Liver (tissue), 3 donors: ENCODE measurements around the gene CFDP1.
A peak's percentile ranks its signal among the peaks of the same experiment; 100 is the strongest.

Source experiments
- CTCF ChIP-seq: fragments of 150-350 bp; IDR thresholded peaks from 2 replicates; pipeline ENCODE4 v1.5.1; 2017; ENCODE audit warnings: improper control_type of control experiment, low read depth, low read length; ENCODE audit not compliant: missing input control
- MAX ChIP-seq: IDR thresholded peaks from 2 replicates; pipeline ENCODE4 v1.6.1; 2016; ENCODE audit warnings: antibody characterized with exemption
- RAD21 ChIP-seq, 2 donors: IDR thresholded peaks; 2 replicates each; pipeline ENCODE4 v1.6.1; 2016; ENCODE audit warnings: antibody characterized with exemption in 2 of 2, mild to moderate bottlenecking in 2 of 2
- donor health status: healthy.
- donor health status: healthy.

GRCh38 chr16:75471723-75472633, 38.7 kb upstream of the CFDP1 start:
- TF ChIP-seq CTCF (peak; percentile 84), RAD21 (IDR thresholded peaks at IDR 0.05) (peak; percentile 91 to 96), MAX (no peak)
